Osteocyte (in vitro differentiated cells): Measurements from ENCODE around the gene CAMSAP2. TPM values are rescaled to one million over a fixed set of nuclear protein-coding genes. Genes with fewer than 3 reads are reported as not detected.

Experiments
- DNase-seq: peaks from one replicate; pipeline ENCODE4 v3.0.0; 2021; ENCODE audit warnings: mixed read lengths; ENCODE audit not compliant: unreplicated experiment; ENCODE audit errors: extremely low spot score
- H3K27ac Mint-ChIP-seq: one replicate; pipeline ENCODE4 v1.8.0; 2021; ENCODE audit warnings: mild to moderate bottlenecking, mixed read lengths; ENCODE audit not compliant: unreplicated experiment
- H3K27me3 Mint-ChIP-seq: one replicate; pipeline ENCODE4 v1.8.0; 2021; ENCODE audit warnings: mixed read lengths; ENCODE audit not compliant: unreplicated experiment
- H3K36me3 Mint-ChIP-seq: one replicate; pipeline ENCODE4 v1.8.0; 2021; ENCODE audit warnings: mixed read lengths; ENCODE audit not compliant: unreplicated experiment
- H3K4me1 Mint-ChIP-seq: one replicate; pipeline ENCODE4 v1.8.0; 2021; ENCODE audit warnings: mixed read lengths; ENCODE audit not compliant: unreplicated experiment
- H3K4me3 Mint-ChIP-seq: one replicate; pipeline ENCODE4 v1.8.0; 2021; ENCODE audit warnings: mild to moderate bottlenecking, moderate library complexity, mixed read lengths; ENCODE audit not compliant: unreplicated experiment
- H3K9me3 Mint-ChIP-seq: one replicate; pipeline ENCODE4 v1.8.0; 2021; ENCODE audit warnings: mixed read lengths; ENCODE audit not compliant: unreplicated experiment
- total RNA-seq: library from RNA; stranded (reverse); gene quantifications from 2 replicates; pipeline ENCODE4 v1.2.1, GENCODE V29; 2021
- TF ChIP-seq, protein P1 (sequence below): fragments of 200-600 bp; sonication (generic); IDR thresholded peaks from 2 replicates; pipeline ENCODE4 v1.5.0; 2021; ENCODE audit warnings: antibody characterized with exemption, mild to moderate bottlenecking, moderate library complexity

CAMSAP2 gene
- total RNA-seq, 1 donor from 2014 or later = 44.7 TPM

- Mint-ChIP-seq H3K27me3 (peaks cover 2% of the 10 kb centered on the region), H3K9me3 (peaks cover 3% of the 10 kb centered on the region), H3K36me3 (no peaks in the 10 kb centered on the region), H3K4me1 (no peaks in the 10 kb centered on the region), H3K27ac (no peak overlapping the region), H3K4me3 (no peak overlapping the region)
- no peak for DNase-seq
- TF ChIP-seq, protein P1, sequence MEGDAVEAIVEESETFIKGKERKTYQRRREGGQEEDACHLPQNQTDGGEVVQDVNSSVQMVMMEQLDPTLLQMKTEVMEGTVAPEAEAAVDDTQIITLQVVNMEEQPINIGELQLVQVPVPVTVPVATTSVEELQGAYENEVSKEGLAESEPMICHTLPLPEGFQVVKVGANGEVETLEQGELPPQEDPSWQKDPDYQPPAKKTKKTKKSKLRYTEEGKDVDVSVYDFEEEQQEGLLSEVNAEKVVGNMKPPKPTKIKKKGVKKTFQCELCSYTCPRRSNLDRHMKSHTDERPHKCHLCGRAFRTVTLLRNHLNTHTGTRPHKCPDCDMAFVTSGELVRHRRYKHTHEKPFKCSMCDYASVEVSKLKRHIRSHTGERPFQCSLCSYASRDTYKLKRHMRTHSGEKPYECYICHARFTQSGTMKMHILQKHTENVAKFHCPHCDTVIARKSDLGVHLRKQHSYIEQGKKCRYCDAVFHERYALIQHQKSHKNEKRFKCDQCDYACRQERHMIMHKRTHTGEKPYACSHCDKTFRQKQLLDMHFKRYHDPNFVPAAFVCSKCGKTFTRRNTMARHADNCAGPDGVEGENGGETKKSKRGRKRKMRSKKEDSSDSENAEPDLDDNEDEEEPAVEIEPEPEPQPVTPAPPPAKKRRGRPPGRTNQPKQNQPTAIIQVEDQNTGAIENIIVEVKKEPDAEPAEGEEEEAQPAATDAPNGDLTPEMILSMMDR = no peak
Measured at GRCh38 chr1:200708769-200709168, 29.9 kb upstream of the CAMSAP2 start.

GRCh38 chr1:200710166-200710565 lies 28.5 kb upstream of the CAMSAP2 start:
- H3K27ac Mint-ChIP-seq = no peak overlapping the region
- TF ChIP-seq, protein P1 = no peak
- H3K27me3 Mint-ChIP-seq = peaks cover 2% of the 10 kb centered on the region
- DNase-seq = no peak
- peaks cover 8% of the 10 kb centered on the region for H3K9me3 Mint-ChIP-seq
- H3K36me3 Mint-ChIP-seq = no peaks in the 10 kb centered on the region
- no peaks in the 10 kb centered on the region for H3K4me1 Mint-ChIP-seq
- H3K4me3 Mint-ChIP-seq = no peak overlapping the region

GRCh38 chr1:200714504-200715187 lies 24.0 kb upstream of the CAMSAP2 start:
- peaks cover 9% of the 10 kb centered on the region for H3K27me3 Mint-ChIP-seq
- H3K36me3 Mint-ChIP-seq = no peaks in the 10 kb centered on the region
- no peaks in the 10 kb centered on the region for H3K4me1 Mint-ChIP-seq
- no peak overlapping the region for H3K27ac Mint-ChIP-seq
- no peak for DNase-seq
- H3K9me3 Mint-ChIP-seq = peaks cover 8% of the 10 kb centered on the region
- H3K4me3 Mint-ChIP-seq = no peak overlapping the region
- TF ChIP-seq, protein P1 = no peak

GRCh38 chr1:200720199-200720598 lies 18.5 kb upstream of the CAMSAP2 start:
- Mint-ChIP-seq H3K9me3 (no peaks in the 10 kb centered on the region), H3K4me3 (no peak overlapping the region), H3K27me3 (peaks cover 14% of the 10 kb centered on the region), H3K4me1 (no peaks in the 10 kb centered on the region), H3K36me3 (no peaks in the 10 kb centered on the region), H3K27ac (no peak overlapping the region)
- no peak for DNase-seq
- TF ChIP-seq, protein P1 = no peak

DNA sequence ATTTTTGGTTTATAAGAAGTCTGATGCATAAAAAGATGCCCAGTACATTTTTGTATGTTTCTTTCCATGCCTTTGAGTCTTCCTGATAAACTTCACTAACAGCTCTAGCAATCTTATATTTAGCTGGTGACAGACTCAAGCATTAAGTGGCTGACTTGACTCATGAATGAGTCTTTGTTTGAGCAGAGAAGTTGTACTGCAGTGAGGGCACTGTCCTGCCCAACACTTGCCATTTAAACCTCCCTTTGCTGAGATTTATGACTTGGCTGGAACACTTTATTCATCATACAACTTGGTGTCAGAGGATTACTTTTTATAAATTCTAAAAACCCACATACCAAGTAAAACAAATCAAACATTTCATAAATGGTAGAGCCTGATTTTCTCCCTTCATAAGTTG lies 14.6 kb upstream of the CAMSAP2 start:
- H3K36me3 Mint-ChIP-seq = no peaks in the 10 kb centered on the region

More for the DNA sequence above, 14.6 kb upstream of the CAMSAP2 start:
- DNase-seq = no peak
- Mint-ChIP-seq H3K4me1 (no peaks in the 10 kb centered on the region), H3K27me3 (peaks cover 9% of the 10 kb centered on the region), H3K4me3 (no peak overlapping the region), H3K9me3 (no peaks in the 10 kb centered on the region), H3K27ac (no peak overlapping the region)
- TF ChIP-seq, protein P1 = no peak
